Brain pericyte (primary cell): ENCODE measurements around the gene WNK3.

Experiments used
- DNase-seq: peaks from one replicate; pipeline ENCODE4 v3.0.0-alpha.2; 2012; ENCODE audit warnings: low read depth, low spot score

Gene WNK3

GRCh38 chrX:54238588-54238987, 119.3 kb downstream of the WNK3 start:
- no peak for DNase-seq

GRCh38 chrX:54237014-54237413, 120.8 kb downstream of the WNK3 start:
- no peak for DNase-seq

GRCh38 chrX:54230435-54231148, 127.3 kb downstream of the WNK3 start:
- no peak for DNase-seq

- DNase-seq, result no peak
Observed at GRCh38 chrX:54223581-54223980, 134.3 kb downstream of the WNK3 start.

- no peak for DNase-seq
Observed at GRCh38 chrX:54213603-54214002, 144.2 kb downstream of the WNK3 start.

- DNase-seq, result no peak
Observed at GRCh38 chrX:54208531-54208930, 149.3 kb downstream of the WNK3 start.

GRCh38 chrX:54198262-54198661, 159.6 kb downstream of the WNK3 start:
- no peak for DNase-seq

- DNase-seq, result no peak
Observed at GRCh38 chrX:54194982-54195588, 162.8 kb downstream of the WNK3 start.

- no peak for DNase-seq
Observed at GRCh38 chrX:54193085-54193821, 164.6 kb downstream of the WNK3 start.

GRCh38 chrX:54184474-54184873, 173.4 kb downstream of the WNK3 start:
- no peak for DNase-seq

GRCh38 chrX:54182864-54183613, 174.8 kb downstream of the WNK3 start, which contains the start of gene FAM120C:
TSS of gene FAM120C (minus strand) at chrX:54183254. CDS start at chrX:54183198, 56 bp downstream.
- peak; percentile 32 for DNase-seq

- no peak for DNase-seq
Observed at GRCh38 chrX:54182194-54182863, 175.5 kb downstream of the WNK3 start.

GRCh38 chrX:54181202-54181953, 176.5 kb downstream of the WNK3 start:
- DNase-seq, result no peak

GRCh38 chrX:54180403-54180802, 177.4 kb downstream of the WNK3 start:
- no peak for DNase-seq

GRCh38 chrX:54178100-54178940, 179.5 kb downstream of the WNK3 start:
- DNase-seq, result no peak

GRCh38 chrX:54177306-54177705, 180.5 kb downstream of the WNK3 start:
- no peak for DNase-seq

- DNase-seq, result no peak
Observed at GRCh38 chrX:54173791-54174190, 184.1 kb downstream of the WNK3 start.

- DNase-seq, result no peak
Observed at GRCh38 chrX:54172455-54172854, 185.4 kb downstream of the WNK3 start.

- DNase-seq, result no peak
Observed at GRCh38 chrX:54171527-54172250, 186.2 kb downstream of the WNK3 start.
